Suppressor macrophage treated with lipopolysaccharide for 1 hour (primary cell): Measurements from ENCODE around the gene CCR6.
"Not testable (repeated sequence)": the region's sequence is repeated elsewhere in the genome, so short reads cannot be mapped to it uniquely, and the experiment has no call there.

Experiments
- DNase-seq, 3 donors: peaks; one replicate each; pipeline ENCODE4 v3.0.0-alpha.2; 2020 to 2022

Gene CCR6

DNA sequence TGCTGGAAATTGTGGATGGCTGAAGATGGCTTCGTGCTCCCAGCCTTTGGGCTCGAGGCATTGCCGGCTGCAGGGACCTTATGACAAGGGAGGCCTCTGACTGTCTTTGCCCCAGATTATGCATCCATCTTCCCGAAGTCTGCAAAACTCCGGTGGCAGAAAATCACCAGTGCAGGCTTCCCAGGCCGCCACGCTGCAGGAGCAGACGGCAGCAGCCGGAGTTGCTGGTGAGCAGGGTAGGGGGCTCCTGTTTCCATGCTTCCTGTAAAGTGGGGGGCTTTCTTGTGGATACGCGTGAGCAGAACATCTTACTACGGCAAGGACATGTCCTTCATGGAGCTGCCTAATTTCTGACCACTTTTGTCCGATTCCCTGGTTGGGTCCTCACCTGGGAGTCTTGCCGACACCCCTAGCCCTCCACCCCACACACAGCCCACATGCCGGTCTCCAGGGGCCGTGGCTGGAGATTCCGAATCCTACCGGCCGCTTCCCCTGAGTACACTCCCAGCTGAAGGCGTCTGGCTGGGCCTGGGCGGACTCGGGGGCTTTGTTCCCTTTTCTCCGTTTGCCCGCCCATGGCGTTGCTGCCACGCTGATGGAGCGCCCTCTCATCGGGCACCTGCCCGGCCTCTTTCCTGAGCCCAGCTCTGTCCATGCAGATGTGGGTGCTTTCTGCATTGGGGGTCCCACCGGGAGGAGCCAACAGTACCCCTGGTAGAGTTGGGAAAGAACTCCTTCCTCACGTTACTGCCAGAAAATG lies 56.2 kb downstream of the CCR6 start:
- DNase-seq = not testable (repeated sequence)

DNA sequence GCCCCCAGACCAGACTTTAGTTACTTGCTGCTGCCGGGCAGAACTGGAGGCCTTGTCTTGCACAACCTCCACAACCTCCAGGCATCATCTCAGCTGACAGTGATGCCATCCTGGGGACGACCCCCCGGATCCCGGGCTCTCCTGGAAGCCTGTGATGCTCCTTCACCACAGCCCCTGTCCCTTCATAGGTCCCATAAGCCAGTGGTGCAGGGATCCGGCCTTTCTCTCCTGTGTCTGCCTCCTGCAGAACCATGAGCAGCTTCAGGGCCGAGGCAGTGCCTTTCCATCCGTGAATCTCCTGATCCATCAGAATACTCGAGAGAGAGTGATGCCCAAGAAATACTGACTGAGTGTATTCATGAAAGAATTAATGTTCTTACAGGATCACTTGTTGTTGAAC lies 57.2 kb downstream of the CCR6 start:
- not testable (repeated sequence) for DNase-seq

DNA sequence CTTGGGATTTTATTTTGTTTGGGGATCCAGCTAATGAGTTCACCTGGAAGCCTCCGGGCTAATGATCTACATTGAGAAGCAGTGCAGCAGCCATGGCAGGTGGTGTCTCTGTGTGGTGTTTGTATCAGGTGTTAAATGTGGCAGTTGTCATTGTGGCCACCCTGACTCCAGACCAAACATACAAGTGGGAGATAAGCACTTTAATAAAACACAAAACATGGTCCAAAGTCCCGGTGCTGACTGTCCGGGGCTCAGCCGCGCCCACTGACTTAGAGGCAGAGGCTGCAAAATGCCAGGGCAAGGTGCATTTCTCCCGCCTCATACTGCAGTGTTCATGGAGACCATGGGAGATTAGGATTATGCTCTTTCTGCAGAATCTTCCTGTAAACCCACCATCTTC lies 58.5 kb downstream of the CCR6 start:
- DNase-seq = not testable (repeated sequence)

DNA sequence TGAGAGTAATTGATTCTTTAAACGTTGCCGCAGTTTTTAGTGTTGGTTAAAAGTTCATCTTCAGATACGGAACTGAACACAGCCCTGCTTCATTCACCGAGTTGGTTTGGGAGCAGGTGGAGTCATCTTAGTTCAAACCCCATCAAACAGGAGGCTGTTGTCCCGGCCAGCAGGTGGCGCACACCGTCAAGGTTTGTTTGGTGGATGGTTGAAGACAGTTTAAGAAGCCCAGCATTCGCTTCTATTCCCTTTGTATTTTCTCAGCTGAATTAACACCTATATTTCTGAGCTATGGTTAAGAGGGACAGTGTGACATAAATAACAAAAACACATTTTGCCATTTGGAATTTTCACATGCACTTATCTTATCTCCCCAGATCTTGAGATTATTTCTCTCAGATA lies 60.0 kb downstream of the CCR6 start:
- DNase-seq = not testable (repeated sequence)

DNA sequence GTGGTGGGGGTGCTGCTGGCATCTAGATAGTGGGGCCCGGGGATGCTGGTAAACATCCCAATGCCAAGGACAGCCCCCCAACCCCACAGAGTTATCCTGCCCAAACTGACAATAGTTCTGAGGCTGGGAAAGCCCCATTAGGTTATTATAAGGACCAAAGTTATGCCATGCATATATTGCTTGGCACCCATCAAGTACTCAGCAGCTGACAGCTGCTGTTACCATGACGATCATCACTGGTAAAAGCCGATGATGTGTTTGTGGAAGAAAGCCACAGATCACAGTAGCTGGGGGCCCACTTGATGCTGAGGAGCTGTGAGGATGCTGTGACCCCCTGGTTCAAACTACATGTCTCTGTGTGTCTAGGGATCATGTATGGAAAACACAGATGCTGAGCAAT lies 62.2 kb downstream of the CCR6 start:
- not testable (repeated sequence) for DNase-seq

DNA sequence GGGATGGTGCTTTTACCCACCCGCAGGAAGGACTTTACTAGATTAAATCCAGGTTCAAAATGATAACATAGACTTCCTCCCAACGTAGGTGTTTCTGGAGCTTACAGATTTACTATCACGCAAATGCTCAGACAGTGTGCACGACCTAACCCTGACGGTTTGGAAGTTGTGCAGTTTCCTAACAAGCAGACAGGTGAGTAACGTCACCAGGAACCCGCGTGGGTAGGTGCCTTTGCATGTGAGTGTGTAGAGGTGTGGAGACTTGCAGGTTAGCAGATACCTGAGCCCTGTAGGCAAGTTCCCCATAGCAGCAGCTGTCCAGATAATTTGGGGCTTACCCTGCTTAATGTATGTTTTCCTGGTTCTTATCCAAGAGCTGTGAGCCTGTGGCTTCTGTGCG lies 64.4 kb downstream of the CCR6 start:
- DNase-seq = not testable (repeated sequence)
